Ovary (tissue), 3 donors: ENCODE data around the gene SNX25.
"Not testable (repeated sequence)": the region's sequence is repeated elsewhere in the genome, so short reads cannot be mapped to it uniquely, and the experiment has no call there.

Experiments
- EP300 ChIP-seq: sonication (generic); formaldehyde crosslinking; IDR thresholded peaks from one replicate; pipeline ENCODE4 v1.6.1; 2017; ENCODE audit warnings: antibody characterized with exemption
- POLR2A ChIP-seq: fragments of 450-650 bp; IDR thresholded peaks from one replicate; pipeline ENCODE4 v1.6.1; 2017; ENCODE audit warnings: antibody characterized with exemption, mild to moderate bottlenecking, moderate library complexity
- TF ChIP-seq, protein P1 (sequence below), 3 donors: fragments of 450-650 bp in 2 of 3; fragments of 200-600 bp in 1 of 3; IDR thresholded peaks; one replicate each; pipeline versions ENCODE4 v1.5.1 to v1.8.0; 2016 to 2022; ENCODE audit warnings: antibody characterized with exemption in 3 of 3, mild to moderate bottlenecking in 1 of 3
- donor health status: DM: no; HTN: no; CAD: no.

DNA sequence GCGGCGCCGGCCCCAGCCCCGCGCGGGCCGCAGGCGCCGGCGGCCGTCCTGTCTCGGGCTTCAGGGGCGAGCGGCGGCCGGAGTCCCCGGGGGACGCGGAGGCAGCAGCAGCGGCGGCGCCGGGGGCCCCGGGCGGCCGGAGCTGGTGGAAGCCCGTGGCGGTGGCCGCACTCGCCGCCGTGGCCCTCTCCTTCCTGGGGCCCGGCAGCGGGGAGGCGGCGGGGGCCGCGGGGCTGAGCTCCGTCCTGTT, 379 bp downstream of the SNX25 start:
- TF ChIP-seq, protein P1, sequence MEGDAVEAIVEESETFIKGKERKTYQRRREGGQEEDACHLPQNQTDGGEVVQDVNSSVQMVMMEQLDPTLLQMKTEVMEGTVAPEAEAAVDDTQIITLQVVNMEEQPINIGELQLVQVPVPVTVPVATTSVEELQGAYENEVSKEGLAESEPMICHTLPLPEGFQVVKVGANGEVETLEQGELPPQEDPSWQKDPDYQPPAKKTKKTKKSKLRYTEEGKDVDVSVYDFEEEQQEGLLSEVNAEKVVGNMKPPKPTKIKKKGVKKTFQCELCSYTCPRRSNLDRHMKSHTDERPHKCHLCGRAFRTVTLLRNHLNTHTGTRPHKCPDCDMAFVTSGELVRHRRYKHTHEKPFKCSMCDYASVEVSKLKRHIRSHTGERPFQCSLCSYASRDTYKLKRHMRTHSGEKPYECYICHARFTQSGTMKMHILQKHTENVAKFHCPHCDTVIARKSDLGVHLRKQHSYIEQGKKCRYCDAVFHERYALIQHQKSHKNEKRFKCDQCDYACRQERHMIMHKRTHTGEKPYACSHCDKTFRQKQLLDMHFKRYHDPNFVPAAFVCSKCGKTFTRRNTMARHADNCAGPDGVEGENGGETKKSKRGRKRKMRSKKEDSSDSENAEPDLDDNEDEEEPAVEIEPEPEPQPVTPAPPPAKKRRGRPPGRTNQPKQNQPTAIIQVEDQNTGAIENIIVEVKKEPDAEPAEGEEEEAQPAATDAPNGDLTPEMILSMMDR (IDR thresholded peaks at IDR 0.05): not testable (repeated sequence)
- TF ChIP-seq POLR2A, EP300: not testable (repeated sequence)
